Caco-2 (cell line): ENCODE data around the gene S100A6. TPM values are rescaled to one million over a fixed set of nuclear protein-coding genes. Genes with fewer than 3 reads are reported as not detected.

Source experiments
- BruUV-seq: library from RNA; stranded (reverse); fragments of 400-500 nt; replicated peaks from 2 replicates; lab custom pipeline; 2021; lab: Mats Ljungman, UMichigan
- CTCF ChIA-PET: fragments of 300-600 bp; sonication (Branson Sonifier 250); formaldehyde crosslinking; loops from one replicate; lab custom pipeline; 2022; ENCODE audit warnings: antibody characterized with exemption; lab: Charles Lee
- POLR2A ChIA-PET: fragments of 300-600 bp; sonication (Branson Sonifier 250); formaldehyde crosslinking; loops from one replicate; lab custom pipeline; 2022; ENCODE audit warnings: antibody characterized with exemption; lab: Charles Lee
- DNase-seq, 2 experiments: peaks; one replicate each; pipeline versions ENCODE4 v3.0.0 to v3.0.0-alpha.2; 2020 to 2022
- H3K27me3 ChIP-seq: replicated peaks from 2 replicates; pipeline ENCODE4 v1.6.0; 2011; ENCODE audit warnings: low read length; ENCODE audit not compliant: control insufficient read depth, insufficient read depth
- H3K36me3 ChIP-seq: 2 replicates; pipeline ENCODE4 v1.5.1; 2011; ENCODE audit warnings: low read length; ENCODE audit not compliant: control insufficient read depth, insufficient read depth
- H3K4me1 ChIP-seq: fragments of 250-450 bp; sonication (Bioruptor Pico); 2 replicates; pipeline ENCODE4 v1.5.1; 2020; ENCODE audit warnings: mild to moderate bottlenecking
- H3K4me3 ChIP-seq: 2 replicates; pipeline ENCODE4 v1.5.1; 2011; ENCODE audit warnings: low read depth, mild to moderate bottlenecking, control low read depth, low read length
- H3K9me3 ChIP-seq: fragments of 250-450 bp; sonication (Bioruptor Pico); 2 replicates; pipeline ENCODE4 v1.5.1; 2020; ENCODE audit warnings: mild to moderate bottlenecking, moderate library complexity
- H3K27ac Mint-ChIP-seq: one replicate; pipeline ENCODE4 v1.8.0; 2022; ENCODE audit warnings: mixed read lengths; ENCODE audit not compliant: unreplicated experiment
- H3K27me3 Mint-ChIP-seq: one replicate; pipeline ENCODE4 v1.8.0; 2022; ENCODE audit warnings: mixed read lengths; ENCODE audit not compliant: insufficient read depth, unreplicated experiment
- H3K36me3 Mint-ChIP-seq: one replicate; pipeline ENCODE4 v1.8.0; 2022; ENCODE audit warnings: mild to moderate bottlenecking, mixed read lengths; ENCODE audit not compliant: insufficient read depth, unreplicated experiment
- H3K4me1 Mint-ChIP-seq: one replicate; pipeline ENCODE4 v1.8.0; 2022; ENCODE audit warnings: low read depth, mixed read lengths; ENCODE audit not compliant: unreplicated experiment
- H3K4me3 Mint-ChIP-seq: one replicate; pipeline ENCODE4 v1.8.0; 2022; ENCODE audit warnings: mild to moderate bottlenecking, moderate library complexity, mixed read lengths; ENCODE audit not compliant: unreplicated experiment
- H3K9me3 Mint-ChIP-seq: one replicate; pipeline ENCODE4 v1.8.0; 2022; ENCODE audit warnings: mixed read lengths; ENCODE audit not compliant: unreplicated experiment
- CTCF ChIP-seq, 2 experiments: fragments of 200-600 bp in 1 of 2; IDR thresholded peaks; 1 replicate in 1 of 2; 2 replicates in 1 of 2; pipeline versions ENCODE4 v1.5.1 to v1.8.0; 2011 to 2022; ENCODE audit warnings: antibody characterized with exemption in 1 of 2, control low read depth in 1 of 2, inconsistent platforms in 1 of 2, low read depth in 1 of 2, low read length in 1 of 2, mild to moderate bottlenecking in 1 of 2, moderate library complexity in 1 of 2; ENCODE audit not compliant: insufficient read depth in 1 of 2, severe bottlenecking in 1 of 2, unreplicated experiment in 1 of 2
- intact Hi-C: fragments of 100-400 bp; cut with micrococcal nuclease; formaldehyde crosslinking; loops from one replicate; pipeline ENCODE4 v1.10.0; 2022; ENCODE audit not compliant: unreplicated experiment
- total RNA-seq: library from RNA; stranded (reverse); gene quantifications from 2 replicates; pipeline ENCODE4 v1.2.3, GENCODE V29; 2022

S100A6 gene
- total RNA-seq, 1 experiment from 2014 or later = 432 TPM

GRCh38 chr1:153556348-153556747 lies 20.6 kb upstream of the S100A6 start:
- Mint-ChIP-seq H3K9me3 (no peaks in the 10 kb centered on the region), H3K27me3 (no peaks in the 10 kb centered on the region), H3K27ac (no peak overlapping the region), H3K4me1 (peaks cover 9% of the 10 kb centered on the region), H3K4me3 (no peak overlapping the region), H3K36me3 (no peaks in the 10 kb centered on the region)
- no peak overlapping the region for H3K4me3 ChIP-seq
- H3K27me3 ChIP-seq = no peaks in the 10 kb centered on the region
- TF ChIP-seq CTCF (IDR thresholded peaks at IDR 0.05; ENCODE audit: insufficient read depth in 1 of 2, low read depth in 1 of 2, low read length in 1 of 2, severe bottlenecking in 1 of 2, unreplicated experiment in 1 of 2) = no peak
- no peaks in the 10 kb centered on the region; the same call in 1 of the 2 replicates for H3K4me1 ChIP-seq
- no peaks in the 10 kb centered on the region for H3K9me3 ChIP-seq
- POLR2A ChIA-PET = no interaction called here
- no peaks in the 10 kb centered on the region for H3K36me3 ChIP-seq
- CTCF ChIA-PET = no interaction called here
- intact Hi-C loops = no loop called here
- no TSS peak for BruUV-seq
- DNase-seq = no peak

GRCh38 chr1:153553830-153554541 lies 18.2 kb upstream of the S100A6 start:
- no peak overlapping the region for H3K4me3 ChIP-seq
- H3K9me3 Mint-ChIP-seq = no peaks in the 10 kb centered on the region
- no peaks in the 10 kb centered on the region for H3K36me3 Mint-ChIP-seq
- intact Hi-C loops = no loop called here
- BruUV-seq = no TSS peak
- H3K27ac Mint-ChIP-seq = no peak overlapping the region
- CTCF ChIA-PET = no interaction called here
- no peak for DNase-seq
- no peak for TF ChIP-seq CTCF (IDR thresholded peaks at IDR 0.05; ENCODE audit: insufficient read depth in 1 of 2, low read depth in 1 of 2, low read length in 1 of 2, severe bottlenecking in 1 of 2, unreplicated experiment in 1 of 2)
- H3K4me3 Mint-ChIP-seq = no peak overlapping the region
- POLR2A ChIA-PET = no interaction called here
- H3K36me3 ChIP-seq = no peaks in the 10 kb centered on the region
- peaks cover 22% of the 10 kb centered on the region for H3K4me1 ChIP-seq
- H3K9me3 ChIP-seq = no peaks in the 10 kb centered on the region
- no peaks in the 10 kb centered on the region for H3K27me3 ChIP-seq
- no peaks in the 10 kb centered on the region for H3K27me3 Mint-ChIP-seq
- H3K4me1 Mint-ChIP-seq = peaks cover 23% of the 10 kb centered on the region

GRCh38 chr1:153553096-153553495 lies 17.3 kb upstream of the S100A6 start:
- Mint-ChIP-seq H3K9me3 (no peaks in the 10 kb centered on the region), H3K36me3 (no peaks in the 10 kb centered on the region), H3K27me3 (no peaks in the 10 kb centered on the region), H3K27ac (no peak overlapping the region), H3K4me3 (no peak overlapping the region), H3K4me1 (peaks cover 32% of the 10 kb centered on the region)
- Histone ChIP-seq H3K9me3 (no peaks in the 10 kb centered on the region), H3K4me1 (peaks cover 30% of the 10 kb centered on the region), H3K27me3 (no peaks in the 10 kb centered on the region), H3K4me3 (no peak overlapping the region), H3K36me3 (no peaks in the 10 kb centered on the region)
- ChIA-PET CTCF (interaction anchor here (1.5 kb wide), 1 partner anchor 13 kb away, joined by 8 read pairs; no protein-coding TSS in a partner anchor), POLR2A (interaction anchor here (0.6 kb wide), 1 partner anchor 13 kb away, joined by 6 read pairs; no protein-coding TSS in a partner anchor)
- no peak for TF ChIP-seq CTCF (IDR thresholded peaks at IDR 0.05; ENCODE audit: insufficient read depth in 1 of 2, low read depth in 1 of 2, low read length in 1 of 2, severe bottlenecking in 1 of 2, unreplicated experiment in 1 of 2)
- BruUV-seq = no TSS peak
- intact Hi-C loops = no loop called here
- no peak for DNase-seq
